GM12864 (cell line): ENCODE measurements around the gene TRA2B.

ENCODE experiments used
- DNase-seq: peaks from one replicate; pipeline ENCODE4 v3.0.0-alpha.2; 2011; ENCODE audit warnings: low read depth
- H3K4me3 ChIP-seq: 2 replicates; pipeline ENCODE4 v1.5.1; 2011; ENCODE audit warnings: mild to moderate bottlenecking, low read depth, low read length, control low read depth
- TF ChIP-seq, protein P1 (sequence below): IDR thresholded peaks from 2 replicates; pipeline ENCODE4 v1.5.1; 2011; ENCODE audit warnings: low read depth, mild to moderate bottlenecking, moderate library complexity, low read length, control low read depth, inconsistent platforms; ENCODE audit errors: missing control alignments

TRA2B gene

GRCh38 chr3:185874119-185874518 is 63.7 kb downstream of the TRA2B start:
- TF ChIP-seq, protein P1, sequence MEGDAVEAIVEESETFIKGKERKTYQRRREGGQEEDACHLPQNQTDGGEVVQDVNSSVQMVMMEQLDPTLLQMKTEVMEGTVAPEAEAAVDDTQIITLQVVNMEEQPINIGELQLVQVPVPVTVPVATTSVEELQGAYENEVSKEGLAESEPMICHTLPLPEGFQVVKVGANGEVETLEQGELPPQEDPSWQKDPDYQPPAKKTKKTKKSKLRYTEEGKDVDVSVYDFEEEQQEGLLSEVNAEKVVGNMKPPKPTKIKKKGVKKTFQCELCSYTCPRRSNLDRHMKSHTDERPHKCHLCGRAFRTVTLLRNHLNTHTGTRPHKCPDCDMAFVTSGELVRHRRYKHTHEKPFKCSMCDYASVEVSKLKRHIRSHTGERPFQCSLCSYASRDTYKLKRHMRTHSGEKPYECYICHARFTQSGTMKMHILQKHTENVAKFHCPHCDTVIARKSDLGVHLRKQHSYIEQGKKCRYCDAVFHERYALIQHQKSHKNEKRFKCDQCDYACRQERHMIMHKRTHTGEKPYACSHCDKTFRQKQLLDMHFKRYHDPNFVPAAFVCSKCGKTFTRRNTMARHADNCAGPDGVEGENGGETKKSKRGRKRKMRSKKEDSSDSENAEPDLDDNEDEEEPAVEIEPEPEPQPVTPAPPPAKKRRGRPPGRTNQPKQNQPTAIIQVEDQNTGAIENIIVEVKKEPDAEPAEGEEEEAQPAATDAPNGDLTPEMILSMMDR, result no peak
- DNase-seq, result no peak
- H3K4me3 ChIP-seq, result no peak overlapping the region

DNA sequence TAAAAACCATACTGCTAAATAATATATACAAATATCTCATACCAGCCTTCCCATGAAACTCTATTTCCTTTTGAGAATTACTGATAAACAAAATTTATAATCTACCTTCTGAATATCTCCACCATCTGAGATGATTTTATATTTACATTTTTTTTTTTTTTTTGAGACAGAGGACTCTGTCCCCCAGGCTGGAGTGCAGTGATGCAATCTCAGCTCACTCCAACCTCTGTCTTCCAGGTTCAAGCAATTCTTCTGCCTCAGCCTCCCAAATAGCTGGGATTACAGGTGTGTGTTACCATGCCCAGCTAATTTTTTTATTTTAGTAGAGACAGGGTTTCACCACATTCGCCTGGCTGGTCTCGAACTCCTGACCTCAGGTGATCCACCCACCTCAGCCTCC is 70.2 kb downstream of the TRA2B start:
- DNase-seq, result no peak
- TF ChIP-seq, protein P1, result no peak
- H3K4me3 ChIP-seq, result no peak overlapping the region

DNA sequence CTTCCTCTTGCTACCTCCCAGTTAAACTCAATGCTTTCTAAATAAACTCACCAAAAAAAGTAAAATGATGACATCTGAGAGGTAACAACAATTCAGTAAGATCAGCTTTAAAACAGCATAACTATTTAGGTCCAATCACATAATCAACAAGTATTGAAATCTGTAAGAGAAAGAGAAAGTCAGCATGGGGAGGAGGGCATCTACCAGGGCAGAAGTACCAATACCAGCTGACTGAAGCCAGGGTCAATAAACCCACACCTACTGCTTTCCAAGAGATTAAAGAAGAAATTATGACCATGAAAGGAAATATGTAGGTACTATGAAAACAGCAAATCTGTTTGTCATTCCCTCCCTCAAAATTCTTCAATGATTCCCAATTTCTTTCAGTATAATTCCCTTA is 70.8 kb downstream of the TRA2B start:
- TF ChIP-seq, protein P1, result no peak
- DNase-seq, result no peak
- no peak overlapping the region for H3K4me3 ChIP-seq

DNA sequence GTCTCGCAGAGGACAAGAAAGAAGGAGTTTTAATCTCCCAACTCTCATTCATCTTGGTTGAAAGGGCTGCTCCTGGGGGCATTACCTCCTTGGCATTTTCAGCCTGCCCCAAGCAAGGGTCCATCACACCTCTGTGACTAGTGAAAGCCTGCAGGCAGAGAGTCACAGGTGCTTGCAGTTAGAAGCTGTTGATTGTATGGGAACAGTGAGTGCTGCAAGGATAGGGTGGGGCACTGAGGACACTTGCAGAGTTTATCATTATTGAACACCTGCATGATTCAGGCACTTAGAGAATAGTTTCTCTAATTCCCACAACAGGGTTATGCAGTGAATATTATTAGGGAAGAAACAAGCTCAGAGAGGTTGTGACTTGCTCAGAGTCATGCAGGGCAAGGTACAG is 71.3 kb downstream of the TRA2B start:
- H3K4me3 ChIP-seq, result no peak overlapping the region
- no peak for DNase-seq
- TF ChIP-seq, protein P1, result no peak
